Liver (tissue), 9 donors: ENCODE results near the gene RAPGEF1. TPM values are rescaled to one million over a fixed set of nuclear protein-coding genes. Genes with fewer than 3 reads are reported as not detected.

Experiments used
- DNase-seq: peaks from one replicate; pipeline ENCODE4 v3.0.0-alpha.2; 2017; ENCODE audit warnings: low spot score
- H3K27ac ChIP-seq, 2 donors: one replicate each; pipeline ENCODE4 v1.7.0; 2013; ENCODE audit warnings: inconsistent platforms in 2 of 2, low read length in 2 of 2, control low read depth in 1 of 2, low read depth in 1 of 2, mild to moderate bottlenecking in 1 of 2
- H3K27me3 ChIP-seq, 4 donors: one replicate each; pipeline versions ENCODE4 v1.6.1 to v1.7.0; 2013; ENCODE audit warnings: low read length in 3 of 4, inconsistent platforms in 1 of 4, mild to moderate bottlenecking in 1 of 4, moderate library complexity in 1 of 4; ENCODE audit not compliant: control insufficient read depth in 4 of 4, insufficient read depth in 4 of 4
- H3K36me3 ChIP-seq, 4 donors: one replicate each; pipeline versions ENCODE4 v1.6.1 to v1.7.0; 2013; ENCODE audit warnings: low read length in 3 of 4, mild to moderate bottlenecking in 3 of 4, low read depth in 1 of 4, moderate library complexity in 1 of 4; ENCODE audit not compliant: control insufficient read depth in 4 of 4, insufficient read depth in 3 of 4
- H3K4me1 ChIP-seq, 4 donors: one replicate each; pipeline versions ENCODE4 v1.6.1 to v1.7.0; 2013; ENCODE audit warnings: low read length in 3 of 4, mild to moderate bottlenecking in 3 of 4, moderate library complexity in 1 of 4; ENCODE audit not compliant: control insufficient read depth in 4 of 4, insufficient read depth in 4 of 4
- H3K4me3 ChIP-seq, 3 donors: one replicate each; pipeline versions ENCODE4 v1.6.1 to v1.7.0; 2013; ENCODE audit warnings: low read length in 3 of 3, control low read depth in 1 of 3, low read depth in 1 of 3, mild to moderate bottlenecking in 1 of 3
- H3K9ac ChIP-seq, 2 donors: one replicate each; pipeline ENCODE4 v1.7.0; 2013; ENCODE audit warnings: low read length in 2 of 2, mild to moderate bottlenecking in 2 of 2, moderate library complexity in 2 of 2, control low read depth in 1 of 2, low read depth in 1 of 2
- H3K9me3 ChIP-seq, 4 donors: one replicate each; pipeline versions ENCODE4 v1.6.1 to v1.7.0; 2013; ENCODE audit warnings: low read length in 3 of 4; ENCODE audit not compliant: control insufficient read depth in 4 of 4
- FOXA1 ChIP-seq: IDR thresholded peaks from 2 replicates; pipeline ENCODE4 v1.6.1; 2016; ENCODE audit warnings: antibody characterized with exemption
- FOXA2 ChIP-seq: IDR thresholded peaks from 2 replicates; pipeline ENCODE4 v1.6.1; 2016; ENCODE audit warnings: antibody characterized with exemption
- GABPA ChIP-seq, 2 donors: IDR thresholded peaks in 1 of 2; conservative IDR thresholded peaks in 1 of 2; 2 replicates each; pipeline ENCODE4 v1.6.1; 2016; ENCODE audit warnings: antibody characterized with exemption in 2 of 2, mild to moderate bottlenecking in 1 of 2, moderate library complexity in 1 of 2
- RAD21 ChIP-seq, 2 donors: IDR thresholded peaks; 2 replicates each; pipeline ENCODE4 v1.6.1; 2016; ENCODE audit warnings: antibody characterized with exemption in 2 of 2, mild to moderate bottlenecking in 2 of 2
- RXRA ChIP-seq, 2 donors: IDR thresholded peaks; 2 replicates each; pipeline ENCODE4 v1.6.1; 2017 to 2018; ENCODE audit warnings: antibody characterized with exemption in 2 of 2, mild to moderate bottlenecking in 1 of 2
- SP1 ChIP-seq: IDR thresholded peaks from 2 replicates; pipeline ENCODE4 v1.6.1; 2018; ENCODE audit warnings: antibody characterized with exemption, mild to moderate bottlenecking
- TAF1 ChIP-seq: conservative IDR thresholded peaks from 2 replicates; pipeline ENCODE4 v1.6.1; 2016; ENCODE audit warnings: antibody characterized with exemption, mild to moderate bottlenecking
- YY1 ChIP-seq: IDR thresholded peaks from 2 replicates; pipeline ENCODE4 v1.6.1; 2016; ENCODE audit warnings: antibody characterized with exemption, mild to moderate bottlenecking
- WGBS: extraction: QIAGEN DNeasy Blood & Tissue Kit; methylation state at CpG from one replicate; pipeline ENCODE4 v1.1.7; 2013; 5-methylcytosine and 5-hydroxymethylcytosine counted together
- polyA plus RNA-seq, 2 donors: library from polyadenylated mRNA; stranded (reverse) in 1 of 2; unstranded in 1 of 2; fragments of 200-250 nt in 1 of 2; fragments of >200 nt in 1 of 2; fragmentation: Nextera tagmentation in 1 of 2; extraction: Ambion mirVana in 1 of 2; gene quantifications; one replicate each; pipeline versions ENCODE4 v1.2.1 to v1.2.3, GENCODE V29; 2013 to 2015
- total RNA-seq, 2 donors: library from RNA; depleted of rRNA; stranded (reverse); fragments of >200 nt; gene quantifications; one replicate each; pipeline ENCODE4 v1.2.3, GENCODE V29; 2014
- TF ChIP-seq, protein P1 (sequence below): IDR thresholded peaks from 2 replicates; pipeline ENCODE4 v1.6.1; 2016; ENCODE audit warnings: antibody characterized with exemption
- TF ChIP-seq, protein P2 (sequence below): IDR thresholded peaks from 2 replicates; pipeline ENCODE4 v1.6.1; 2016; ENCODE audit warnings: antibody characterized with exemption
- TF ChIP-seq, protein P3 (sequence below): IDR thresholded peaks from 2 replicates; pipeline ENCODE4 v1.6.1; 2016; ENCODE audit warnings: antibody characterized with exemption
- TF ChIP-seq, protein P4 (sequence below): fragments of 150-350 bp; IDR thresholded peaks from 2 replicates; pipeline ENCODE4 v1.5.1; 2017; ENCODE audit warnings: improper control_type of control experiment, low read depth, low read length; ENCODE audit not compliant: missing input control
- TF ChIP-seq, protein P5 (sequence below): IDR thresholded peaks from 2 replicates; pipeline ENCODE4 v1.6.1; 2016; ENCODE audit warnings: antibody characterized with exemption, mild to moderate bottlenecking
- donor health status: healthy.
- donor health status: healthy.
- donor health status: healthy.
- donor health status: healthy.
- donor health status: healthy.

RAPGEF1 gene
- total and polyA plus RNA-seq, 4 donors, result 5.6 to 19.7 (median 16.8) TPM

DNA sequence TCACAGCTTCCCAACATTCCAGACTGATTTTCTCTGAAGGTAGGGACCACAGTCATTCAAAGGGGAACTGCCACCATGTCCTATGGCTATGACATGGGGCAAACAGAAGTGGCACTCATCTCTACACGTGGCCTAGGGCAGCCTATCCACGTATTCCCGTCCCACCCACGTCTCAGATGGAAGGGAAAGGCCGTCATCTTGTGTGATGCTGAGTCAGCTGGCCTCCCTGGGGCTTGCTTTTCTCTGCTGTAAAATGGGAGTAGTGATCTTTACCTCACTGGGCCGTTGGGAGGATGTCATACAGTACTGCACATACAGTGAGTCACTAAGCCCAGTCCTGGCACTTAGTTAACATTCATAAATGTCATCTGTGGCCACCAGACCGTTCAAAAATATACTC is 72.3 kb downstream of the RAPGEF1 start (continued):
- TF ChIP-seq, protein P1, sequence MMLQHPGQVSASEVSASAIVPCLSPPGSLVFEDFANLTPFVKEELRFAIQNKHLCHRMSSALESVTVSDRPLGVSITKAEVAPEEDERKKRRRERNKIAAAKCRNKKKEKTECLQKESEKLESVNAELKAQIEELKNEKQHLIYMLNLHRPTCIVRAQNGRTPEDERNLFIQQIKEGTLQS, result no peak
- TF ChIP-seq FOXA1 (no peak), FOXA2 (no peak)

DNA sequence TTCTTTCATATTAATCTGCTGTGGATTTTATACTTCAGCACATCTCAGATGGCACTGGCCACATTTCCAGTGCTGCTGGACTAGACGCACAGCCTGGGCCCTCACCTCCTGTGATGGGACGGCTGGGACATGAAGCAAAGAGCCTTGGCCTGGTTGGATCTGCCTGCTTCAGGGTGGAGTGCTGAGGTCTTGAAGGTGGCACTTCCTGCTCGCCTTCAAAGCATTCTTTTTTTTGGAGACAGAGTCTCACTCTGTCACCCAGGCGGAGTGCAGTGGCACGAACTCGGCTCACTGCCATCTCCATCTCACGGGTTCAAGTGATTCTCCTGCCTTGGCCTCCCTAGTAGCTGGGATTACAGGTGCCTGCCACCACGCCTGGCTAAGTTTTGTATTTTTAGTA is 73.1 kb downstream of the RAPGEF1 start:
- peaks cover 0 to 11% (median 3%) of the 10 kb centered on the region in 4 donors for H3K4me1 ChIP-seq
- no peaks in the 10 kb centered on the region for H3K27me3 ChIP-seq
- WGBS, result 93% methylated on average over 8 of the region's 8 CpGs
- no peaks in the 10 kb centered on the region for H3K9me3 ChIP-seq
- TF ChIP-seq, protein P2, sequence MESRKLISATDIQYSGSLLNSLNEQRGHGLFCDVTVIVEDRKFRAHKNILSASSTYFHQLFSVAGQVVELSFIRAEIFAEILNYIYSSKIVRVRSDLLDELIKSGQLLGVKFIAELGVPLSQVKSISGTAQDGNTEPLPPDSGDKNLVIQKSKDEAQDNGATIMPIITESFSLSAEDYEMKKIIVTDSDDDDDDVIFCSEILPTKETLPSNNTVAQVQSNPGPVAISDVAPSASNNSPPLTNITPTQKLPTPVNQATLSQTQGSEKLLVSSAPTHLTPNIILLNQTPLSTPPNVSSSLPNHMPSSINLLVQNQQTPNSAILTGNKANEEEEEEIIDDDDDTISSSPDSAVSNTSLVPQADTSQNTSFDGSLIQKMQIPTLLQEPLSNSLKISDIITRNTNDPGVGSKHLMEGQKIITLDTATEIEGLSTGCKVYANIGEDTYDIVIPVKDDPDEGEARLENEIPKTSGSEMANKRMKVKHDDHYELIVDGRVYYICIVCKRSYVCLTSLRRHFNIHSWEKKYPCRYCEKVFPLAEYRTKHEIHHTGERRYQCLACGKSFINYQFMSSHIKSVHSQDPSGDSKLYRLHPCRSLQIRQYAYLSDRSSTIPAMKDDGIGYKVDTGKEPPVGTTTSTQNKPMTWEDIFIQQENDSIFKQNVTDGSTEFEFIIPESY, result no peak
- TF ChIP-seq, protein P3, sequence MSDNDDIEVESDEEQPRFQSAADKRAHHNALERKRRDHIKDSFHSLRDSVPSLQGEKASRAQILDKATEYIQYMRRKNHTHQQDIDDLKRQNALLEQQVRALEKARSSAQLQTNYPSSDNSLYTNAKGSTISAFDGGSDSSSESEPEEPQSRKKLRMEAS, result no peak
- TF ChIP-seq, protein P1, result no peak
- no peak for TF ChIP-seq FOXA1
- TF ChIP-seq, protein P4, sequence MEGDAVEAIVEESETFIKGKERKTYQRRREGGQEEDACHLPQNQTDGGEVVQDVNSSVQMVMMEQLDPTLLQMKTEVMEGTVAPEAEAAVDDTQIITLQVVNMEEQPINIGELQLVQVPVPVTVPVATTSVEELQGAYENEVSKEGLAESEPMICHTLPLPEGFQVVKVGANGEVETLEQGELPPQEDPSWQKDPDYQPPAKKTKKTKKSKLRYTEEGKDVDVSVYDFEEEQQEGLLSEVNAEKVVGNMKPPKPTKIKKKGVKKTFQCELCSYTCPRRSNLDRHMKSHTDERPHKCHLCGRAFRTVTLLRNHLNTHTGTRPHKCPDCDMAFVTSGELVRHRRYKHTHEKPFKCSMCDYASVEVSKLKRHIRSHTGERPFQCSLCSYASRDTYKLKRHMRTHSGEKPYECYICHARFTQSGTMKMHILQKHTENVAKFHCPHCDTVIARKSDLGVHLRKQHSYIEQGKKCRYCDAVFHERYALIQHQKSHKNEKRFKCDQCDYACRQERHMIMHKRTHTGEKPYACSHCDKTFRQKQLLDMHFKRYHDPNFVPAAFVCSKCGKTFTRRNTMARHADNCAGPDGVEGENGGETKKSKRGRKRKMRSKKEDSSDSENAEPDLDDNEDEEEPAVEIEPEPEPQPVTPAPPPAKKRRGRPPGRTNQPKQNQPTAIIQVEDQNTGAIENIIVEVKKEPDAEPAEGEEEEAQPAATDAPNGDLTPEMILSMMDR, result no peak
- TF ChIP-seq GABPA (IDR thresholded peaks at IDR 0.05 in 1 of 2, conservative IDR thresholded peaks at IDR 0.05 in 1 of 2), result no peak
- TF ChIP-seq RXRA (IDR thresholded peaks at IDR 0.05), result no peak
- TF ChIP-seq, protein P5, sequence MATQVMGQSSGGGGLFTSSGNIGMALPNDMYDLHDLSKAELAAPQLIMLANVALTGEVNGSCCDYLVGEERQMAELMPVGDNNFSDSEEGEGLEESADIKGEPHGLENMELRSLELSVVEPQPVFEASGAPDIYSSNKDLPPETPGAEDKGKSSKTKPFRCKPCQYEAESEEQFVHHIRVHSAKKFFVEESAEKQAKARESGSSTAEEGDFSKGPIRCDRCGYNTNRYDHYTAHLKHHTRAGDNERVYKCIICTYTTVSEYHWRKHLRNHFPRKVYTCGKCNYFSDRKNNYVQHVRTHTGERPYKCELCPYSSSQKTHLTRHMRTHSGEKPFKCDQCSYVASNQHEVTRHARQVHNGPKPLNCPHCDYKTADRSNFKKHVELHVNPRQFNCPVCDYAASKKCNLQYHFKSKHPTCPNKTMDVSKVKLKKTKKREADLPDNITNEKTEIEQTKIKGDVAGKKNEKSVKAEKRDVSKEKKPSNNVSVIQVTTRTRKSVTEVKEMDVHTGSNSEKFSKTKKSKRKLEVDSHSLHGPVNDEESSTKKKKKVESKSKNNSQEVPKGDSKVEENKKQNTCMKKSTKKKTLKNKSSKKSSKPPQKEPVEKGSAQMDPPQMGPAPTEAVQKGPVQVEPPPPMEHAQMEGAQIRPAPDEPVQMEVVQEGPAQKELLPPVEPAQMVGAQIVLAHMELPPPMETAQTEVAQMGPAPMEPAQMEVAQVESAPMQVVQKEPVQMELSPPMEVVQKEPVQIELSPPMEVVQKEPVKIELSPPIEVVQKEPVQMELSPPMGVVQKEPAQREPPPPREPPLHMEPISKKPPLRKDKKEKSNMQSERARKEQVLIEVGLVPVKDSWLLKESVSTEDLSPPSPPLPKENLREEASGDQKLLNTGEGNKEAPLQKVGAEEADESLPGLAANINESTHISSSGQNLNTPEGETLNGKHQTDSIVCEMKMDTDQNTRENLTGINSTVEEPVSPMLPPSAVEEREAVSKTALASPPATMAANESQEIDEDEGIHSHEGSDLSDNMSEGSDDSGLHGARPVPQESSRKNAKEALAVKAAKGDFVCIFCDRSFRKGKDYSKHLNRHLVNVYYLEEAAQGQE, result no peak
- no peak for TF ChIP-seq TAF1
- no peak for TF ChIP-seq YY1
- no peak for TF ChIP-seq SP1
- no peak for TF ChIP-seq RAD21 (IDR thresholded peaks at IDR 0.05)
- DNase-seq, result no peak
- H3K9ac ChIP-seq, result no peak overlapping the region
- H3K36me3 ChIP-seq, result no peaks in the 10 kb centered on the region
- H3K27ac ChIP-seq, result no peak overlapping the region
- no peak overlapping the region for H3K4me3 ChIP-seq
